ENCODE results near the gene MAOB. TPM values are rescaled to one million over a fixed set of nuclear protein-coding genes. Genes with fewer than 3 reads are reported as not detected.

MAOB gene
- total and polyA plus RNA-seq, 2 donors (not counting 1 experiment from before 2014, with no cell fraction given) = not detected

DNA sequence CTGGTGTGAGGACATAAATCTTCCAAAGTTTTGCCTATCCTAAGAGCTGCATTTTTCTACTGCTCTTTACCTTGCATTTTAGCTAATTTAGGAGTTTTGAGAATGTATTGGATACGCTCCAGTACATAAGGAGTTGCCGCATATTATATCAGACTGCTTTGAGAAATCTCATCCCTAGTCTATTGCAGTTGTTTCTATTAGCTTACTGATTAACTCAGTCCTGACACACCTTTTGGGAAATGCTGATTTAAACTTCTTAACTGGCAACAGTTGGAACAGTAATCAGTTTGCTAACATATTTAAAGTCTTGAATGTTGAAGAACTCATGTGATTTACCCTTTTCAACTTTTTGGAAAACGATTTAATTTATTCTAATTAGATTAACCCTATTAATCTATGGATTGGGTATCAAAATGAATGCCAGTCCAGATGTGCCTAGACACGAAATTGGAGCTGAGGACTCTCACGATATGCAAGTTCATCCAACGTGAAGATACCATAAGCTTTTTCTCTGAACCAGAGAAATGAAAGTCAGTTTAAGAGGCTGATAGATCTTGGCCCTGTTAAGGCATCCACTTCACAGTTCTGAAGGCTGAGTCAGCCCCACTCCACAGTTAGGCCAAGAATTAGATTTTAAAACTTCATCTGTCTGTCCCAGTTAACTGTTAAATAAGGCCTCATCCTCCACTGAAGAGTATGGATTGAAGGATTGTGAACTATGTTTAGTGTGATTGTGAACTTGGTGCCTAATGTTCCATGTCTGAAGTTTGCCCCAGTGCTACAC, 136.1 kb downstream of the MAOB start:
- Histone ChIP-seq H3K27me3 (replicated peaks in 1 of 4; ENCODE audit: control extremely low read depth in 1 of 4, control insufficient read depth in 3 of 4, insufficient read depth in 4 of 4, low read length in 3 of 4) (no peaks in the 10 kb centered on the region), H3K4me2 (replicated peaks; ENCODE audit: low read depth, low read length, poor library complexity, severe bottlenecking) (no peak overlapping the region), H3K9me3 (ENCODE audit: control extremely low read depth in 1 of 3, control insufficient read depth in 2 of 3, insufficient read depth in 1 of 3, low read length in 2 of 3) (no peaks in the 10 kb centered on the region), H3K9ac (ENCODE audit: low read length) (no peak overlapping the region), H3K4me1 (ENCODE audit: control insufficient read depth in 2 of 2, insufficient read depth in 2 of 2, low read length in 2 of 2) (peaks cover 0 to 3% of the 10 kb centered on the region in 2 donors), H3K4me3 (ENCODE audit: control extremely low read depth in 1 of 5, extremely low read depth in 1 of 5, insufficient read depth in 1 of 5, low read depth in 2 of 5, low read length in 4 of 5) (no peak overlapping the region), H3K79me2 (ENCODE audit: control insufficient read depth, insufficient read depth, low read length) (no peaks in the 10 kb centered on the region), H4K20me1 (ENCODE audit: control insufficient read depth, insufficient read depth, low read length, poor library complexity, severe bottlenecking) (no peaks in the 10 kb centered on the region), H3K36me3 (replicated peaks in 1 of 2; ENCODE audit: control extremely low read depth in 1 of 2, control insufficient read depth in 1 of 2, extremely low read depth in 1 of 2, insufficient read depth in 2 of 2, low read length in 1 of 2) (no peaks in the 10 kb centered on the region), H3K27ac (ENCODE audit: low read length in 2 of 2) (no peak overlapping the region), H2AFZ (ENCODE audit: insufficient read depth, low read depth, low read length, poor library complexity, severe bottlenecking) (no peak overlapping the region)
- intact Hi-C loops (cut with micrococcal nuclease) = no loop called here
- WGBS (ENCODE audit: insufficient coverage) = 100% methylated on average over 1 of the region's 6 CpGs
- Mint-ChIP-seq H3K27me3 (no peaks in the 10 kb centered on the region), H3K4me3 (no peak overlapping the region), H3K27ac (no peak overlapping the region), H3K4me1 (no peaks in the 10 kb centered on the region), H3K9me3 (ENCODE audit: insufficient read depth) (no peaks in the 10 kb centered on the region)
- DNase-seq (no peak), ATAC-seq (ENCODE audit: low read depth) (no peak)
- CTCF ChIA-PET = no interaction called here
- POLR2A ChIA-PET = no interaction called here
- no peak for TF ChIP-seq EZH2 (IDR thresholded peaks at IDR 0.05; ENCODE audit: borderline replicate concordance, insufficient read depth, low read depth, low read length, poor library complexity, severe bottlenecking)
- TF ChIP-seq, protein P1, sequence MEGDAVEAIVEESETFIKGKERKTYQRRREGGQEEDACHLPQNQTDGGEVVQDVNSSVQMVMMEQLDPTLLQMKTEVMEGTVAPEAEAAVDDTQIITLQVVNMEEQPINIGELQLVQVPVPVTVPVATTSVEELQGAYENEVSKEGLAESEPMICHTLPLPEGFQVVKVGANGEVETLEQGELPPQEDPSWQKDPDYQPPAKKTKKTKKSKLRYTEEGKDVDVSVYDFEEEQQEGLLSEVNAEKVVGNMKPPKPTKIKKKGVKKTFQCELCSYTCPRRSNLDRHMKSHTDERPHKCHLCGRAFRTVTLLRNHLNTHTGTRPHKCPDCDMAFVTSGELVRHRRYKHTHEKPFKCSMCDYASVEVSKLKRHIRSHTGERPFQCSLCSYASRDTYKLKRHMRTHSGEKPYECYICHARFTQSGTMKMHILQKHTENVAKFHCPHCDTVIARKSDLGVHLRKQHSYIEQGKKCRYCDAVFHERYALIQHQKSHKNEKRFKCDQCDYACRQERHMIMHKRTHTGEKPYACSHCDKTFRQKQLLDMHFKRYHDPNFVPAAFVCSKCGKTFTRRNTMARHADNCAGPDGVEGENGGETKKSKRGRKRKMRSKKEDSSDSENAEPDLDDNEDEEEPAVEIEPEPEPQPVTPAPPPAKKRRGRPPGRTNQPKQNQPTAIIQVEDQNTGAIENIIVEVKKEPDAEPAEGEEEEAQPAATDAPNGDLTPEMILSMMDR (IDR thresholded peaks at IDR 0.05) = no peak

DNA sequence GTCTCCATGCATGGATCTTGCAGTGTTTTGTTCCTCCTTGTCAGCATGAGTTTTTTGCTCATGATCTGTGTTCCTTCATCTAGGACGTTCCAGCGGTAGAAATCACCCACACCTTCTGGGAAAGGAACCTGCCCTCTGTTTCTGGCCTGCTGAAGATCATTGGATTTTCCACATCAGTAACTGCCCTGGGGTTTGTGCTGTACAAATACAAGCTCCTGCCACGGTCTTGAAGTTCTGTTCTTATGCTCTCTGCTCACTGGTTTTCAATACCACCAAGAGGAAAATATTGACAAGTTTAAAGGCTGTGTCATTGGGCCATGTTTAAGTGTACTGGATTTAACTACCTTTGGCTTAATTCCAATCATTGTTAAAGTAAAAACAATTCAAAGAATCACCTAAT, 138.0 kb downstream of the MAOB start:
- no peak overlapping the region for H3K27ac ChIP-seq (ENCODE audit: low read length in 2 of 2)
- Mint-ChIP-seq H3K27me3 (no peaks in the 10 kb centered on the region), H3K4me1 (no peaks in the 10 kb centered on the region), H3K9me3 (ENCODE audit: insufficient read depth) (no peaks in the 10 kb centered on the region), H3K27ac (no peak overlapping the region), H3K4me3 (no peak overlapping the region)
- 93% methylated on average over 2 of the region's 3 CpGs for WGBS (ENCODE audit: insufficient coverage)
- intact Hi-C loops (cut with micrococcal nuclease) = no loop called here
- no peak for DNase-seq
- H2AFZ ChIP-seq (ENCODE audit: insufficient read depth, low read depth, low read length, poor library complexity, severe bottlenecking) = no peak overlapping the region
- H3K79me2 ChIP-seq (ENCODE audit: control insufficient read depth, insufficient read depth, low read length) = no peaks in the 10 kb centered on the region
- ChIA-PET CTCF (no interaction called here), POLR2A (no interaction called here)
- H3K36me3 ChIP-seq (replicated peaks in 1 of 2; ENCODE audit: control extremely low read depth in 1 of 2, control insufficient read depth in 1 of 2, extremely low read depth in 1 of 2, insufficient read depth in 2 of 2, low read length in 1 of 2) = no peaks in the 10 kb centered on the region
- H3K27me3 ChIP-seq (replicated peaks in 1 of 4; ENCODE audit: control extremely low read depth in 1 of 4, control insufficient read depth in 3 of 4, insufficient read depth in 4 of 4, low read length in 3 of 4) = no peaks in the 10 kb centered on the region
- H3K4me2 ChIP-seq (replicated peaks; ENCODE audit: low read depth, low read length, poor library complexity, severe bottlenecking) = no peak overlapping the region
- no peak overlapping the region for H3K9ac ChIP-seq (ENCODE audit: low read length)
- H3K4me1 ChIP-seq (ENCODE audit: control insufficient read depth in 2 of 2, insufficient read depth in 2 of 2, low read length in 2 of 2) = no peaks in the 10 kb centered on the region
- H3K9me3 ChIP-seq (ENCODE audit: control extremely low read depth in 1 of 3, control insufficient read depth in 2 of 3, insufficient read depth in 1 of 3, low read length in 2 of 3) = no peaks in the 10 kb centered on the region
- ATAC-seq (ENCODE audit: low read depth) = no peak
- H3K4me3 ChIP-seq (ENCODE audit: control extremely low read depth in 1 of 5, extremely low read depth in 1 of 5, insufficient read depth in 1 of 5, low read depth in 2 of 5, low read length in 4 of 5) = no peak overlapping the region
- no peaks in the 10 kb centered on the region for H4K20me1 ChIP-seq (ENCODE audit: control insufficient read depth, insufficient read depth, low read length, poor library complexity, severe bottlenecking)
- TF ChIP-seq, protein P1 (IDR thresholded peaks at IDR 0.05) = no peak
- TF ChIP-seq EZH2 (IDR thresholded peaks at IDR 0.05; ENCODE audit: borderline replicate concordance, insufficient read depth, low read depth, low read length, poor library complexity, severe bottlenecking) = no peak

Measured in B cell (primary cell).